22Rv1 (cell line): ENCODE measurements around the gene PIP4K2C.

Source experiments
- ZFX ChIP-seq: fragments of 450-650 bp; IDR thresholded peaks from 2 replicates; pipeline ENCODE4 v1.6.1; 2017; ENCODE audit warnings: antibody characterized with exemption, borderline replicate concordance
- TF ChIP-seq, protein P1 (sequence below): fragments of 450-650 bp; IDR thresholded peaks from 2 replicates; pipeline ENCODE4 v1.5.1; 2017; ENCODE audit warnings: mild to moderate bottlenecking

DNA sequence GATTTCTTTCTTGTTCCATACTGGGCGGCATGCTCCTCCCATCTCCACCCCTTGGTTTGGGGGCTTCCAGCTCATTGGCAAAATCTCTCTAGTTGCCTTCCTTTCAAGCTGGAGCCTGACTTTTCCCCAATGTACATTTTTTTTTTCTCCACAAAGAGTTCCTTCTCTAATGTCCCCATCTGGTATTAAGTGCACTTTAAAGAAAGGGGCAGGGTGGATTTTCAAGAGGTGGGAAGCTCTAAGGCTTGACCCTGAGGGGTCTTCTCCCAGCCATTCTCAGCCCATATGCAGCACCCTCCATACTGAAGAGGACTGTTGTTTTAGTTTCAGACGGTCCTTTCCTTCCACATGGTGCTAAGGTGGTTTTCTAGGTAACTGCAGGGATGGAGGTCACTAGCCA is 5.8 kb upstream of the PIP4K2C start:
- TF ChIP-seq, protein P1, sequence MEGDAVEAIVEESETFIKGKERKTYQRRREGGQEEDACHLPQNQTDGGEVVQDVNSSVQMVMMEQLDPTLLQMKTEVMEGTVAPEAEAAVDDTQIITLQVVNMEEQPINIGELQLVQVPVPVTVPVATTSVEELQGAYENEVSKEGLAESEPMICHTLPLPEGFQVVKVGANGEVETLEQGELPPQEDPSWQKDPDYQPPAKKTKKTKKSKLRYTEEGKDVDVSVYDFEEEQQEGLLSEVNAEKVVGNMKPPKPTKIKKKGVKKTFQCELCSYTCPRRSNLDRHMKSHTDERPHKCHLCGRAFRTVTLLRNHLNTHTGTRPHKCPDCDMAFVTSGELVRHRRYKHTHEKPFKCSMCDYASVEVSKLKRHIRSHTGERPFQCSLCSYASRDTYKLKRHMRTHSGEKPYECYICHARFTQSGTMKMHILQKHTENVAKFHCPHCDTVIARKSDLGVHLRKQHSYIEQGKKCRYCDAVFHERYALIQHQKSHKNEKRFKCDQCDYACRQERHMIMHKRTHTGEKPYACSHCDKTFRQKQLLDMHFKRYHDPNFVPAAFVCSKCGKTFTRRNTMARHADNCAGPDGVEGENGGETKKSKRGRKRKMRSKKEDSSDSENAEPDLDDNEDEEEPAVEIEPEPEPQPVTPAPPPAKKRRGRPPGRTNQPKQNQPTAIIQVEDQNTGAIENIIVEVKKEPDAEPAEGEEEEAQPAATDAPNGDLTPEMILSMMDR: no peak
- no peak for TF ChIP-seq ZFX
